Measurements from ENCODE around the gene SDHD.
"Not testable (repeated sequence)": the region's sequence is repeated elsewhere in the genome, so short reads cannot be mapped to it uniquely, and the experiment has no call there.

The SDHD gene

GRCh38 chr11:112086422-112087191, at the start of gene SDHD, which contains the start of gene TIMM8B:
Gene SDHD (plus strand): TSS chr11:112086873. CDS start chr11:112086908, 35 bp downstream.
Gene TIMM8B (minus strand): TSS chr11:112086756. CDS start chr11:112086723, 33 bp downstream.
- peak; percentile 97 for DNase-seq

- DNase-seq, result no peak
These were observed 49.1 kb upstream of the SDHD start for GRCh38 chr11:112037527-112037926.

- DNase-seq, result no peak
These were observed 44.3 kb upstream of the SDHD start for GRCh38 chr11:112042161-112042960.

GRCh38 chr11:112042961-112043304, 43.7 kb upstream of the SDHD start:
- DNase-seq, result no peak

DNA sequence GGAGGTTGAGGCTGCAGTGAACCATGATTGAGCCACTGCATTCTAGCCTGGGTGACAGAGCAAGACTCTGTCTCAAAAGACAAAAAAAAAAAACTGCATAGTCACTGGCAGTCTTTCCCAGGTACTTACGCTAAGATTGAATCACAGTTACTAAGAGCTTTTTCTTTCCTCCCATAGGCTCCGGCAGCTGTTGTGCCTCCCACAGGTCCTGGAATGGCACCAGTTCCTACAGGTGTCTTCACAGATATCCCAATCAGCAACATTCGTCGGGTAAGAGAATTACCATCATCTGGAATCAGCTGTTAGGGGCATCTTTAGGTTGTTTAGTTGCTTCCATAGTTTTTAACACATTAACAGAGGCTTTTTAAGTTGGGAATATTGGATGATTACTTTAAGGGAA, 41.7 kb upstream of the SDHD start:
- DNase-seq, result no peak

GRCh38 chr11:112046647-112047046, 40.0 kb upstream of the SDHD start:
- not testable (repeated sequence) for DNase-seq

DNA sequence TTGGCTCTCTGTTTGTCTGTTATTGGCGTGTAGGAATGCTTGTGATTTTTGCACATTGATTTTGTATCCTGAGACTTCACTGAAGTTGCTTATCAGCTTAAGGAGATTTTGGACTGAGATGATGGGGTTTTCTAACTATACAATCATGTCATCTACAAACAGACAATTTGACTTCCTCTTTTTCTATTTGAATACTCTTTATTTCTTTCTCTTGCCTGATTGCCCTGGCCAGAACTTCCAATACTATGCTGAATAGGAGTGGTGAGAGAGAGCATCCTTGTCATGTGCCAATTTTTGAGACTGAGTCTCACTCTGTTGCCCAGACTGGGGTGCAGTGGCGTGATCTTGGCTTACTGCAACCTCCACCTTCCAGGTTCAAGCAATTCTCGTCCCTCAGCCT, 38.4 kb upstream of the SDHD start:
- DNase-seq, result not testable (repeated sequence)

- no peak for DNase-seq
These were observed 36.9 kb upstream of the SDHD start for GRCh38 chr11:112049777-112050176.

DNA sequence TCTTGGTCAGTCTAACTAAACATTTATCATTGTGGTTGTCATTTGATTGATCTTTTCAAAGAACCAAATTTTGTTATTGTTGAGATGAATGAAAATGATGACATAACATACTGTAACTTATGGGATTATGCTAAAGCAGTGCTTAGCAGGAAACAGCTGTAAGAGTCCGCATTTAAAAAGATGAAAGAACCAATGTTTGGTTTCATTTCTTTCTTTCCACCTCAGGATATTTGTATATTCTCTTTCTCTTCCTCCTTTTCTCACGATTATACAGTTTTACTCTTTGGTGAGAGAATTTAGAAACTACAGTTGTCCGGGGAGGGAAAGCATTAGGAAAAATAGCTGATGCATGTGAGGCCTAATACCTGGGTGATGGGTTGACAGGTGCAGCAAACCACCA, 36.0 kb upstream of the SDHD start:
- no peak for DNase-seq

DNA sequence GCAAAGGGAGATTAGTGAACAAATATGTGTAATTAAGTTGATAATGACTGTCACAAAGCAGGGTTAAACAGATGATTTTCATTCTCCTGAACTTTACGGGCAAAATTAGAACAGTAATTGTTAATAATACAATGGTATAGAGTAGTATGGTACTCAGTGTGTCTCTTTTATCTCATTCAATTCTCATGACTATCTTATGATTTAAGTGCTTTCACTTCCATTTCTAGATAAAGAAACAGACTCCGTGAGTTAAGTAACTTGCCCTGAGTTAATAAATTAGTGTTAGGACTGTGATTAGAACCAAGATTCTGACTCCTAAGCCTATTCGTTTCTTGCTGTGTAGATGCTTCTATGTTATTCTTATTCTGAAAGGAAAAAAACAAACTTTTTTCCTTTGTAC, 34.9 kb upstream of the SDHD start:
- DNase-seq, result no peak

DNA sequence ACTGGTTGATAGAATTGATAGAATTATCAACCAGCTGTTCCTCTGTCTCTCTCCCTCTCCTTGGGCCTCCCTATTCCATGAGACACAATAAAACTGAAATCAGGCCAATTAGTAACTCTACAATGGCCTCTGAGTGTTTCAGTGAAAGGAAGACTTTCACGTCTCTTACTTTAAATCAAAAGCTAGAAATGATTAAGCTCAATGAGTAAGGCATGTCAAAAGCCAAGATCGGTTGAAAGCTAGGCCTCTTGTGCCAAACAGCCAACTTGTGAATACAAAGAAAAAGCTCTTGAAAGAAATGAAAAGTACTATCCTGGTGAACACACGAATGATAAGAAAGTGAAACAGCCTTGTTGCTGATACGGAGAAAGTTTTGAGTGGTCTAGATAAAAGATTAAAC, 29.5 kb upstream of the SDHD start:
- no peak for DNase-seq

DNA sequence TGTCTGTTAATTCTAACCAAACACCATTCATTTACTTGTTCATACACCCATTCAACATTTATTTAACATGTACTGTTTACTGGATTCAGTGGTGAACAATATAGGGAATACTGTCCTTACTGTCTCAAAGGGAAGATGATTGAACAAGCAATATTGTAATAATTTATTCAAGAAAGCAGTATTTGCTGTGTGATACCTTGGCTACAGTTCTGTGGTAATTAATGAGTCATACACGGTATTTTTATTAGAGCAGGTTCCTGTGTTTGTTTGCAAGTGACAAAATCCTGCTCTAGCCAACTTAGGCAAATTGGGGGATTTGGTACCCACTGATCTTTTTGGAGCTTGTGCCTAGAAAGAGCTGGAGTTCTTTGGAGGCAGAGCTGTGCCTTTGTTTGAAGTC, 28.6 kb upstream of the SDHD start:
- no peak for DNase-seq

DNA sequence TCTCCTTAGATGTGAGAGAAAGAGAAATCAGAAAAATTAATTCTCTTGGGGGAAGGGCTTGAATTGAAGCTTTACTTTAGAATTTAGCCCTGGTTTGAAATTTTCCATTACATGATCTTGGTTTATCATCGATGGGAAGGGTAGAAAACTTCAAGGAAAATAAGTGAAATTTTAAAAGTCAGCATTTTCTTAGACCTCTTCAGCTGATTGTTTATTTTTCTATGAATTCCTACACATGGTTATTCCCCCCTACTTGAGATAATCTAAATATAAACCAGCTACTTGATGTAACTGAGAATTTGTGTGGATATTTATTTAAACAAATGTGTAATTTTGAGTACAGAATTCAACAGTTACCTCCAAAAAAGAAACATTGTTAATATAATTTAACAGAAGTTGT, 23.8 kb upstream of the SDHD start:
- DNase-seq, result no peak

GRCh38 chr11:112073941-112074811, 12.5 kb upstream of the SDHD start, which contains the start of the genes NKAPD1 and PIH1D2:
Gene NKAPD1 (plus strand): TSS chr11:112074299. CDS start chr11:112075575, 1,276 bp downstream.
Gene PIH1D2 (minus strand): TSS chr11:112074017. CDS start chr11:112073174, 843 bp downstream.
- DNase-seq, result peak; percentile 93

DNA sequence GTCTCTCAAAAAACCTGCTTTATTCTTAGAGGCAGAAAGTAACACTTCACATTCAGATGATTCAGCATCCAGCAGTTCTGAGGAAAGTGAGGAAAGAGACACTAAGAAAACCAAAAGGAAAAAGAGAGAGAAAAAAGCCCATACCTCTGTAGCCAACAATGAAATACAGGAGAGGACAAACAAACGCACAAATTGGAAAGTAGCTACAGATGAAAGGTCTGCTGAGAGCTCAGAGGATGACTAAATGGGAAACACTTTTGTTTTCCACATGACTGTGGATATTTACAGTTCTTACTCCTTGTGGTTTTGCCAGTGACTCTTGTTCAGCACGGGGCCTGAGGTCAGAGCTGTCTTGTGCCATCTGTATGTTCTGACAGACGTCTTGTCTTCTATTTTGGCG, 3.9 kb upstream of the SDHD start:
- no peak for DNase-seq

- no peak for DNase-seq
These were observed 751 bp upstream of the SDHD start for GRCh38 chr11:112085822-112086421.

DNA sequence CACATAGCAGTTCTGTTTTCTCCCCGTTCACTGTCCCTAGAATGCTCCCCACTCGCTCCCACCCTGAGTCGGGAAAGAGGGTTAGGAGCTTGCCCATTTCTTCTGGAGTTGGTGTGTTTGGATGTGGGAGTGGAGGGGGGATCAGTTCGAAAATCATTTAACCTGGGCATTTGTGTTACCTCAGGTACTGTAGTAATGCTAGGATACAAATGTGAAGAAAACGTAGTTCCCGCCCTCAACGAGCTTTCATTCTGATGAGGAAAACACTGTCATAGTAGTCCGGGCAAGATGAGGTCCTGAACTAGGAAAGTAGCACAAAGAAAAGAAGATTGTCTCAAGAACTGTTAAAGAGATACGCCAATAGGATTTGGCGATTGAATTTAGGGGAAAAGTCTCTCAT, 539 bp downstream of the SDHD start:
- no peak for DNase-seq

GRCh38 chr11:112095302-112095701, 8.6 kb downstream of the SDHD start:
- not testable (repeated sequence) for DNase-seq

DNA sequence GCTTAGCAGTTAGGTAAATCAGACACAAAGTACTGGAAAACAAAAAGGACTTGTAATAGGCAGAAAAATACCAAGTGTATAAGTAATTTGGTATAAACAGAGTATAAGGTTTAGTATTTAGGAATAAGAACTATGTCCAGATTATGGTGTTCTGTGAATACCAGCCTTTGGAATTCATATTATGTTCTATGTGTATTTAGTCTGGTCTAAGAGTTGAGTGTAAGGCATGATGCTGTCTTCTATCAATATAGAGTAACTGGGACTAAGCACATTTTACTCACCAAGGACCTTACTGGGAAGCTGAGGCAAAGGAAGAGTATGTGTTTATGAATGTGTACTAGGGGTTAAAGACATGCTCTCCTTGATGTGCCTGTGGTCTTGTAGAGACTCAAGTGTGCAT, 9.5 kb downstream of the SDHD start:
- DNase-seq, result no peak

- DNase-seq, result no peak
These were observed 11.3 kb downstream of the SDHD start for GRCh38 chr11:112097734-112098528.

GRCh38 chr11:112100462-112100861, 13.8 kb downstream of the SDHD start:
- no peak for DNase-seq

DNA sequence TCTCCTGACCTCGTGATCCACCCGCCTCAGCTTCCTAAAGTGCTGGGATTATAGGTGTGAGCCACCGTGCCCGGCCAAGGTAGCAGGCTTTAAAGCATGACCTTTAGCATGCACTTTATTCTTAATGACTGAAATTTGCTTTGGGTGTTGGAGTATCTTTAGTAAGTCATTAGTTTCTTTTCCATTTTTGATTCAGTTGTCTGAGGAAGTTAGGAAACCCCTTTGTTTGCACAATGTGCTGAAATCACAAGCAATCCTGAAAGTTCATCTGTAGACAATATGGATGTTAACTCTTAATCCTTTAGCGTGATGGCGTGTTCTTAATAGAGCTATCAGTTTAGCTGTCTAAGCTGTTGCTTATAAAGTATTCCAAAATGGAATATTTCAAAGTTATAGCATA, 16.8 kb downstream of the SDHD start:
- no peak for DNase-seq

Data from NCI-H345 (cell line).